ENCODE results near the gene PDCL2. TPM values are rescaled to one million over a fixed set of nuclear protein-coding genes. Genes with fewer than 3 reads are reported as not detected.

PDCL2 gene
- total RNA-seq, 4 donors from 2014 or later, result not detected

DNA sequence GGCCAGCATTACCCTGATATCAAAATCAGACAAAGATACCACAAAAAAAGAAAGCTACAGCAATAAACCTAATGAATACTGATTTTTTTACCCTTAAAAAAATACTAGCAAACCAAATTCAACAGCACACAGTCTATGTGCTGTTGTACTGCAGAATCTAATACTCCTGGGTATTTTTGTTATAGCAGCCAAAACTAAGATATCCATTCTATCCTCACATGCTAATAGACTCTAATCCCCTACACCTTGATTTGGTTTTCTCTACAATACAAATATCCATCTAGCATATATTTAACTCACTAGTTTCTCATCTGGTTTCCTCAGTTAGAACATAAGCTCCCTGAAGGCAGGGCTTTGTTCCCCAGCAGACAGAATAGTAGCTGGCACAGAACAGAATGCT is 57.7 kb downstream of the PDCL2 start:
- DNase-seq (ENCODE audit: low spot score in 2 of 2), result no peak
- Histone ChIP-seq H3K9me3 (peaks cover 0 to 36% (median 8%) of the 10 kb centered on the region in 4 donors), H3K36me3 (peaks cover 0 to 26% (median 2%) of the 10 kb centered on the region in 3 donors), H3K27me3 (no peaks in the 10 kb centered on the region), H3K4me1 (no peaks in the 10 kb centered on the region), H3K27ac (no peak overlapping the region), H3K4me3 (no peak overlapping the region)
- TF ChIP-seq EP300 (IDR thresholded peaks at IDR 0.05) (no peak), POLR2A (IDR thresholded peaks at IDR 0.05) (no peak)
- TF ChIP-seq, protein P1, sequence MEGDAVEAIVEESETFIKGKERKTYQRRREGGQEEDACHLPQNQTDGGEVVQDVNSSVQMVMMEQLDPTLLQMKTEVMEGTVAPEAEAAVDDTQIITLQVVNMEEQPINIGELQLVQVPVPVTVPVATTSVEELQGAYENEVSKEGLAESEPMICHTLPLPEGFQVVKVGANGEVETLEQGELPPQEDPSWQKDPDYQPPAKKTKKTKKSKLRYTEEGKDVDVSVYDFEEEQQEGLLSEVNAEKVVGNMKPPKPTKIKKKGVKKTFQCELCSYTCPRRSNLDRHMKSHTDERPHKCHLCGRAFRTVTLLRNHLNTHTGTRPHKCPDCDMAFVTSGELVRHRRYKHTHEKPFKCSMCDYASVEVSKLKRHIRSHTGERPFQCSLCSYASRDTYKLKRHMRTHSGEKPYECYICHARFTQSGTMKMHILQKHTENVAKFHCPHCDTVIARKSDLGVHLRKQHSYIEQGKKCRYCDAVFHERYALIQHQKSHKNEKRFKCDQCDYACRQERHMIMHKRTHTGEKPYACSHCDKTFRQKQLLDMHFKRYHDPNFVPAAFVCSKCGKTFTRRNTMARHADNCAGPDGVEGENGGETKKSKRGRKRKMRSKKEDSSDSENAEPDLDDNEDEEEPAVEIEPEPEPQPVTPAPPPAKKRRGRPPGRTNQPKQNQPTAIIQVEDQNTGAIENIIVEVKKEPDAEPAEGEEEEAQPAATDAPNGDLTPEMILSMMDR (IDR thresholded peaks at IDR 0.05), result no peak

DNA sequence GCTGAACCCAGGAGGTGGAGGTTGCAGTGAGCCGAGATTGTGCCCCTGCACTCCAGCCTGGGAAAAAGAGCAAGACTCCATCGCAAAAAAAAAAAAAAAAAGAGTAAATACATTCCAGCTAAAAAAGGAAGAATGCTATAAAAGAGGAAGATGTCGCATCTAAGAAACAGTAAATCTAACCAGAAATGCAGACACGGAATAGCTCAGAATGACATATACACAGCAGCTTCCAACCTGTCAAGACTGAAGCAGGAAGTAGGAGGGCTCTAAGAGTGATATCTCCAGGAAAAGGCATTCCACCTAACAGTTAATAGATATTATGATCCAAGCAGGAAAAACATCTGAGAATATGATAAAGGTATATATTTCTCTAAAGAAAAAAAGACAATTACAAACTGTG is 61.4 kb downstream of the PDCL2 start:
- no peaks in the 10 kb centered on the region for H3K27me3 ChIP-seq
- TF ChIP-seq POLR2A (IDR thresholded peaks at IDR 0.05) (no peak), EP300 (IDR thresholded peaks at IDR 0.05) (no peak)
- H3K27ac ChIP-seq, result no peak overlapping the region
- WGBS, 2 donors, result 87% methylated on average over 4 of the region's 4 CpGs
- H3K4me1 ChIP-seq, result no peaks in the 10 kb centered on the region
- H3K9me3 ChIP-seq, result peaks cover 0 to 36% (median 8%) of the 10 kb centered on the region in 4 donors
- no peak overlapping the region for H3K4me3 ChIP-seq
- DNase-seq (ENCODE audit: low spot score in 2 of 2), result no peak
- H3K36me3 ChIP-seq, result peaks cover 0 to 22% (median 2%) of the 10 kb centered on the region in 3 donors

DNA sequence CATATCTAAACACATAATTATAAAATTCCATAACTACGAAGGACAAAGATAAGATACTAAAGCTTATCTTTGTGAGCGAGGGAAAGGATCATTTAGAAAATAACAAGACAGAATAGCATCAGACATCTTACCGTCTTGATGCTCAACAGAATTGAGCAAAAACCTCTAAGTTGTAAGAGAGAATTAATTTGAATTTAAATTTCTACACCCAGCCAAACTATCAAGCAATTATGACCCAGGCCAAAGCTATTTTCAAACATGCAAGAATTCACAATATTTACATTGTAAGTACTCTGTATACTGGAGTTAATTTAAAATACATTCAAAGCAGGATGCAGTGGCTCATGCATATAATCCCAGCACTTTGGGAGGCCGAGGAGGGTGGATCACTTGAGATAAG is 61.9 kb downstream of the PDCL2 start:
- Histone ChIP-seq H3K36me3 (peaks cover 0 to 22% (median 2%) of the 10 kb centered on the region in 3 donors), H3K4me3 (no peak overlapping the region), H3K27ac (no peak overlapping the region), H3K27me3 (no peaks in the 10 kb centered on the region), H3K4me1 (no peaks in the 10 kb centered on the region), H3K9me3 (peaks cover 0 to 36% (median 8%) of the 10 kb centered on the region in 4 donors)
- 87% methylated on average over 4 of the region's 4 CpGs for WGBS, 2 donors
- DNase-seq (ENCODE audit: low spot score in 2 of 2), result no peak
- TF ChIP-seq EP300 (IDR thresholded peaks at IDR 0.05) (no peak), POLR2A (IDR thresholded peaks at IDR 0.05) (no peak)
- TF ChIP-seq, protein P1 (IDR thresholded peaks at IDR 0.05), result no peak

DNA sequence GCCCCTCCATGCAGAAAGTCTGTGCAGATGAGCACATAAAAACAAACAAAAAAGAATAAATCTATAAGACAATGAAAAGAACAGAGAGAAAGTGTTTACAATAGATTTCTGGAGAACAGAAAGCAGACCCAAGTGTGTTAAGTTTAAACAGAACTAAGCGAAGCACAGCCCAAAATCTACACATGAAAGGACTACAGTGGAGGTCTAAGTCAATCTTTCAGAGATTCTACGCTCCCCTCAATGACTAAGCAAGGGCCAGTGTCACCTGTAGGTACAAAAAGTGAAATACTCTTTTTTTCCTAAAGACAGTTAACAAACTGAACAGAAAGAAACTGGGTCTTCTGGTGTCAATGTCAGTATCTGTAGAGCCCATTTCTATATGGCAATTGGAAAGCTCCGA is 63.6 kb downstream of the PDCL2 start:
- 98 to 99% methylated on average over 3 of the region's 3 CpGs for WGBS, 2 donors
- no peak for DNase-seq (ENCODE audit: low spot score in 2 of 2)
- peaks cover 0 to 27% (median 8%) of the 10 kb centered on the region in 4 donors for H3K9me3 ChIP-seq
- H3K4me1 ChIP-seq, result peaks cover 0 to 4% (median 0%) of the 10 kb centered on the region in 4 donors
- no peaks in the 10 kb centered on the region for H3K27me3 ChIP-seq
- H3K36me3 ChIP-seq, result peaks cover 0 to 13% (median 2%) of the 10 kb centered on the region in 3 donors
- TF ChIP-seq POLR2A (IDR thresholded peaks at IDR 0.05) (no peak), EP300 (IDR thresholded peaks at IDR 0.05) (no peak)
- TF ChIP-seq, protein P1 (IDR thresholded peaks at IDR 0.05), result no peak
- no peak overlapping the region for H3K4me3 ChIP-seq
- H3K27ac ChIP-seq, result no peak overlapping the region

DNA sequence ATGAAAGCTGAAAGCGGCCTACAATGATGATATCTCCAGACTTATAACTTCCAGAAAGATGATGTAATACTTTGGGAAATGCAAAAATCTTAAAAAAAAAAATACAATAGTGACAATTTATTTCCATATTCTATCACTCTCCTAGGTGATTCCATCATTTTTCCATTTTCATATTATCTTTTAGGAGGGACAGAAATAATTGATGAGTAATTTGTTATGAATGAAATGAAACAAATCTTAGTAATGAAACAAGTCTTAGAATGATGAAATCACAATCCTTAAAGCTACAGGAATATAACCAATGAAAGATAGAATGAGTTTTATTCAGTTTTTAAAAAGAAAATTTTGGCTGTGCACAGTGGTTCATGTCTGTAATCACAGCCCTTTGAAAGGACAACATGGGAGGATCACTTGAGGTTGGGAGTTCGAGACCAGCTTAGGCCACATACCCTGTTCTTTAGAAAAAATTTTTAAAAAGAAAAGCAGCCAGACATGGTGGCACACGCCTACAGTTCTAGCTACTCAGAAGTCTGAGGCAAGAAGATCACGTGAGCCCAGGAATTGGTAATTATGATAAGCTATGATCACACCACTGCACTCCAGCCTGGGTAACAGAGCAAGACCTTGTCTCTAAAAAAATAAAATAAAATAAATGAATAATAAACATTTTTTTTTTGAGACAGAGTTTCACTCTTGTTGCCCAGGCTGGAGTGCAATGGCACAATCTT is 67.0 kb downstream of the PDCL2 start:
- DNase-seq (ENCODE audit: low spot score in 2 of 2), result no peak
- no peak overlapping the region for H3K4me3 ChIP-seq
- TF ChIP-seq, protein P1 (IDR thresholded peaks at IDR 0.05), result no peak
- TF ChIP-seq EP300 (IDR thresholded peaks at IDR 0.05) (no peak), POLR2A (IDR thresholded peaks at IDR 0.05) (no peak)
- WGBS, 2 donors, result 82 to 84% methylated on average over 4 of the region's 4 CpGs
- no peaks in the 10 kb centered on the region for H3K36me3 ChIP-seq
- peaks cover 0 to 4% (median 0%) of the 10 kb centered on the region in 4 donors for H3K4me1 ChIP-seq
- H3K27me3 ChIP-seq, result no peaks in the 10 kb centered on the region
- no peak overlapping the region for H3K27ac ChIP-seq
- peaks cover 0 to 3% (median under 1%) of the 10 kb centered on the region in 4 donors for H3K9me3 ChIP-seq
